Chondrocyte (in vitro differentiated cells): ENCODE results near the gene FOXF1. TPM values are rescaled to one million over a fixed set of nuclear protein-coding genes. Genes with fewer than 3 reads are reported as not detected.
A peak's percentile ranks its signal among the peaks of the same experiment; 100 is the strongest.

Experiments
- DNase-seq: peaks from one replicate; pipeline ENCODE4 v3.0.0; 2021; ENCODE audit warnings: mixed read lengths, low spot score
- H3K27ac Mint-ChIP-seq: one replicate; pipeline ENCODE4 v1.8.0; 2021; ENCODE audit warnings: mild to moderate bottlenecking, moderate library complexity, mixed read lengths; ENCODE audit not compliant: unreplicated experiment
- H3K27me3 Mint-ChIP-seq: 2 replicates; pipeline ENCODE4 v1.8.0; 2021; ENCODE audit warnings: low read depth, mixed read lengths
- H3K36me3 Mint-ChIP-seq: 2 replicates; pipeline ENCODE4 v1.8.0; 2021; ENCODE audit warnings: low read depth, mixed read lengths
- H3K4me1 Mint-ChIP-seq: 2 replicates; pipeline ENCODE4 v1.8.0; 2021; ENCODE audit warnings: low read depth, mild to moderate bottlenecking, mixed read lengths
- H3K4me3 Mint-ChIP-seq: one replicate; pipeline ENCODE4 v1.8.0; 2021; ENCODE audit warnings: mild to moderate bottlenecking, moderate library complexity, mixed read lengths; ENCODE audit not compliant: unreplicated experiment
- H3K9me3 Mint-ChIP-seq: 2 replicates; pipeline ENCODE4 v1.8.0; 2021; ENCODE audit warnings: low read depth, mixed read lengths
- total RNA-seq: library from RNA; stranded (reverse); gene quantifications from 3 replicates; pipeline ENCODE4 v1.2.1, GENCODE V29; 2021
- TF ChIP-seq, protein P1 (sequence below): fragments of 200-600 bp; sonication (generic); IDR thresholded peaks from 2 replicates; pipeline ENCODE4 v1.5.0; 2021; ENCODE audit warnings: antibody characterized with exemption, mild to moderate bottlenecking, moderate library complexity

FOXF1 gene
- total RNA-seq, 1 donor from 2014 or later = not detected

DNA sequence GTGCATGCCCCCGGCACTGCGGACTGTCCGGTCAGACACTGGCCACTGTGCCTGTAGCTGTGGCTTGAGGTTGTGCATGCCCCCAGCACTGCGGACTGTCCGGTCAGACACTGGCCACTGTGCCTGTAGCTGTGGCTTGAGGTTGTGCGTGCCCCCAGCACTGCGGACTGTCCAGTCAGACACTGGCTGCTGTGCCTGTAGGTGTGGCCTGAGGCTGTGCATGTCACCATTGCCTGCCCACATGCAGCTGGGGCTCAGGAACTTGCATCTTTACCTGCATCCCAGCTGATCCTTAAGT, 39.5 kb downstream of the FOXF1 start:
- no peak for DNase-seq
- H3K4me3 Mint-ChIP-seq = no peak overlapping the region
- peaks cover 18% of the 10 kb centered on the region for H3K4me1 Mint-ChIP-seq
- TF ChIP-seq, protein P1, sequence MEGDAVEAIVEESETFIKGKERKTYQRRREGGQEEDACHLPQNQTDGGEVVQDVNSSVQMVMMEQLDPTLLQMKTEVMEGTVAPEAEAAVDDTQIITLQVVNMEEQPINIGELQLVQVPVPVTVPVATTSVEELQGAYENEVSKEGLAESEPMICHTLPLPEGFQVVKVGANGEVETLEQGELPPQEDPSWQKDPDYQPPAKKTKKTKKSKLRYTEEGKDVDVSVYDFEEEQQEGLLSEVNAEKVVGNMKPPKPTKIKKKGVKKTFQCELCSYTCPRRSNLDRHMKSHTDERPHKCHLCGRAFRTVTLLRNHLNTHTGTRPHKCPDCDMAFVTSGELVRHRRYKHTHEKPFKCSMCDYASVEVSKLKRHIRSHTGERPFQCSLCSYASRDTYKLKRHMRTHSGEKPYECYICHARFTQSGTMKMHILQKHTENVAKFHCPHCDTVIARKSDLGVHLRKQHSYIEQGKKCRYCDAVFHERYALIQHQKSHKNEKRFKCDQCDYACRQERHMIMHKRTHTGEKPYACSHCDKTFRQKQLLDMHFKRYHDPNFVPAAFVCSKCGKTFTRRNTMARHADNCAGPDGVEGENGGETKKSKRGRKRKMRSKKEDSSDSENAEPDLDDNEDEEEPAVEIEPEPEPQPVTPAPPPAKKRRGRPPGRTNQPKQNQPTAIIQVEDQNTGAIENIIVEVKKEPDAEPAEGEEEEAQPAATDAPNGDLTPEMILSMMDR = no peak
- no peak overlapping the region for H3K27ac Mint-ChIP-seq
- H3K9me3 Mint-ChIP-seq = no peaks in the 10 kb centered on the region
- no peaks in the 10 kb centered on the region for H3K36me3 Mint-ChIP-seq
- no peaks in the 10 kb centered on the region for H3K27me3 Mint-ChIP-seq

DNA sequence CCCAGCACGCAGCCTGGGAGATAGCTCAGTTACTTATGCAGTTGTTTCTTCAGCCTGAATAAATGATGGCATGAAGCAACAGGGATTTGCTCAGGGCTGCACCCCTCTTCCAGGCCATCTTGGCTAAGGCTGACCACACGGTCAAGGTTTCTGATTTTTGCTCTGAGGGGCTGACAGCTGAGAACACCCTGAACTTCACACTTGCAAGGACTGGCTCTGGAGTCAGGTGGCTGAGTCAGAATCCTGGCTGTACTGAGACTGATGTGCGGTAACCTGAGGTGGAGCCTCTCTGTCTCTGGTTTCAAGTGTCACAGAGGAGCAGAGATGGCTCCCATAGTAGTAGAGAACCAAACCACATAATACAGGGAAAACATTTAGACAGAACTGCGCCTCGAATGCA, 40.0 kb downstream of the FOXF1 start:
- Mint-ChIP-seq H3K36me3 (no peaks in the 10 kb centered on the region), H3K9me3 (no peaks in the 10 kb centered on the region), H3K4me1 (peaks cover 18% of the 10 kb centered on the region), H3K4me3 (no peak overlapping the region), H3K27me3 (no peaks in the 10 kb centered on the region), H3K27ac (no peak overlapping the region)
- DNase-seq = no peak
- TF ChIP-seq, protein P1 = no peak

DNA sequence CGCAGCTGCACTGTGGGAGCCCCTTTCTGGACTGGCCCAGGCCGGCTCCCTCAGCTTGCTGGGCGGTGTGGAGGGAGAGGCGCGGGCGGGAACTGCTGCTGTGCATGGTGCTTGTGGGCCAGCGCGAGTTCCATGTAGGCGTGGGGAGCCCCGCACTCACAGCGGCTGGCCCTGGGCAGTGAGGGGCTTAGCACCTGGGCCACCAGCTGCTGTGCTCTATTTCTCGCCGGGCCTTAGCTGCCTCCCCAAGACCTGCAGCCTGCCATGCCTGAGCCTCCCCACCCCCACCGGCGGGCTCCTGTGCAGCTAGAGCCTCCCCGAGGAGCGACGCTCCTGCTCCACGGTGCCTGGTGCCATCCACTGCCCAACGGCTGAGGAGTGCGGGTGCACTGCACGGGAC, 43.0 kb downstream of the FOXF1 start:
- H3K36me3 Mint-ChIP-seq = no peaks in the 10 kb centered on the region
- TF ChIP-seq, protein P1 = no peak
- H3K4me3 Mint-ChIP-seq = no peak overlapping the region
- H3K27me3 Mint-ChIP-seq = no peaks in the 10 kb centered on the region
- H3K27ac Mint-ChIP-seq = no peak overlapping the region
- no peak for DNase-seq
- H3K9me3 Mint-ChIP-seq = no peaks in the 10 kb centered on the region
- peaks cover 13% of the 10 kb centered on the region for H3K4me1 Mint-ChIP-seq

DNA sequence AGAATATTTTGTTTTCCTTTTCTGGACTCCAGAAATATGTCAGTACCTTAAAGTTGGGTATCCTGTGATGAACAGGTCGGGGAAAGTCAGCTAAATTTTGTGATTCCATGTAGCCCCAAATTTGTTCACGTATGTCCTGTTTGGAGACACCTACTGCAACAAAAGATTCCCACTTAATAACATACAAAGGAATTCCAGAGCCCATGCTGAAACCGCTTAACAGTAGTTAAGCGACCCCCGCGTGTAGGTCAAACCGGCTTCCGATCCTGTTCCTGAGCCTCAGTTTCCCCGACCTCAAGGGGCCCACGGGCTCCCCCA, 44.2 kb downstream of the FOXF1 start:
- no peaks in the 10 kb centered on the region for H3K27me3 Mint-ChIP-seq
- no peak for DNase-seq
- TF ChIP-seq, protein P1 = no peak
- H3K4me3 Mint-ChIP-seq = peak overlapping the region; percentile 84
- H3K4me1 Mint-ChIP-seq = peaks cover 18% of the 10 kb centered on the region
- peak overlapping the region; percentile 94 for H3K27ac Mint-ChIP-seq
- H3K36me3 Mint-ChIP-seq = no peaks in the 10 kb centered on the region
- H3K9me3 Mint-ChIP-seq = no peaks in the 10 kb centered on the region

DNA sequence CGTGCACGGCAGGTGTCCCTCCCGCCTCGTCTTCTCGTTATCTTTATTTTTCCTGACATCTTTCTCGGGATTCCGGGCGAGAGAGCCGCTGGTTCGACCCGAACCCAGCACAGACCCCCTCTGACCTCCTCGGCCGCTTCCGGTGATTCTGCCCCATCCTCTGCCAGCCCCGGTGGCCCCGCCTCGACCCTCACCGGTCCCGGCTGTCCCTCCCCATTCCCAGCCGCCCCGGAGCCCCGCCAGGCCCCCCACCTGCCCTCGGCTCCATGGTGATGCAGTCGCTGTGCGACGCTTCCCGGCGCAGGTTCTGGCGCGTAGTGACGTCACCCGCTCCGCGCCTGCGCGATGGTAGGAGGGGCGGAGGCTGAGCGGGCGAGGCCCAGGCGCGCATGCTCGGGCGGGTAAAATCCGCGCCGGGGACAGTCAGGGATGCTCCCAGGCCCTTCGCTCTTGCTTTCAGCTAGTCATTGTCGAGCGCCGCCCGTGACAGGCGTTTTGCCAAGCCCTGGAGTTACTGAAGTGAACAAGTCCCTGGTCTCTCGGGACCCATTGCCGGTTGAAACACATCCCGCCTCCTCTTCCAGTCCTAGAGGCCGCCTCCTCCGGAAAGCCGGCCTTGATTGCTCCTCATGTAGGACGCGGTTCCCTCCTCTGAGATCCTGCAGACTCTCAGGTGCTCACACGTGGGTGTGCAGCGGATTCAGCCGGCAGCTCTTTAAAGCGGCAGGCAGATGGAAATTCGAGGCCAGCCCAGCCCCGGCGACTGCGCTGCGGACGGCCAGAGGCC, 44.8 kb downstream of the FOXF1 start, which contains the start of gene MTHFSD:
Gene MTHFSD, minus strand, starts transcription at position 319 of the 787 bp plus-strand sequence. Its CDS starts 51 bp downstream, at position 268.
- Mint-ChIP-seq H3K36me3 (no peaks in the 10 kb centered on the region), H3K4me1 (peaks cover 18% of the 10 kb centered on the region), H3K27me3 (no peaks in the 10 kb centered on the region), H3K9me3 (no peaks in the 10 kb centered on the region), H3K4me3 (peak within 1 kb of the TSS; percentile 84), H3K27ac (peak within 1 kb of the TSS; percentile 94)
- DNase-seq = no peak
- TF ChIP-seq, protein P1 = no peak
